Kidney (tissue), 14 donors: ENCODE data around the gene NT5DC2. TPM values are rescaled to one million over a fixed set of nuclear protein-coding genes. Genes with fewer than 3 reads are reported as not detected.

Source experiments
- DNase-seq, 5 donors: peaks; one replicate each; pipeline ENCODE4 v3.0.0-alpha.2; 2013 to 2020
- FAIRE-seq: peaks from 2 replicates; lab custom pipeline; 2012; peaks lifted over from hg19 to GRCh38; lab: Jason Lieb, UNC
- H3K27ac ChIP-seq, 2 donors: one replicate each; pipeline ENCODE4 v1.7.0; 2013; ENCODE audit warnings: low read depth in 2 of 2, low read length in 2 of 2, inconsistent platforms in 1 of 2
- H3K27me3 ChIP-seq: one replicate; pipeline ENCODE4 v1.7.1; 2013; ENCODE audit warnings: low read length, inconsistent platforms; ENCODE audit not compliant: control insufficient read depth, insufficient read depth
- H3K36me3 ChIP-seq, 3 donors: one replicate each; pipeline versions ENCODE4 v1.7.0 to v1.7.1; 2013; ENCODE audit warnings: low read length in 3 of 3, control low read depth in 1 of 3, inconsistent platforms in 1 of 3; ENCODE audit not compliant: insufficient read depth in 3 of 3, control insufficient read depth in 2 of 3
- H3K4me1 ChIP-seq, 3 donors: one replicate each; pipeline versions ENCODE4 v1.7.0 to v1.7.1; 2013; ENCODE audit warnings: low read length in 3 of 3, inconsistent platforms in 1 of 3, low read depth in 1 of 3; ENCODE audit not compliant: control insufficient read depth in 2 of 3, insufficient read depth in 2 of 3
- H3K4me3 ChIP-seq, 3 donors: one replicate each; pipeline versions ENCODE4 v1.7.0 to v1.8.1; 2013; ENCODE audit warnings: low read length in 3 of 3, control low read depth in 1 of 3, inconsistent platforms in 1 of 3
- H3K9ac ChIP-seq, 3 donors: one replicate each; pipeline versions ENCODE4 v1.7.0 to v1.7.1; 2013; ENCODE audit warnings: low read length in 3 of 3, control low read depth in 1 of 3, inconsistent platforms in 1 of 3
- H3K9me3 ChIP-seq, 3 donors: one replicate each; pipeline versions ENCODE4 v1.7.0 to v1.7.1; 2013; ENCODE audit warnings: low read length in 3 of 3, control low read depth in 1 of 3, inconsistent platforms in 1 of 3; ENCODE audit not compliant: control insufficient read depth in 2 of 3, insufficient read depth in 1 of 3
- intact Hi-C: fragments of 100-400 bp; cut with DNase I; formaldehyde crosslinking; loops from one replicate; pipeline ENCODE4 v1.11.1; 2022
- polyA plus RNA-seq: library from polyadenylated mRNA; stranded (reverse); fragments of 350-450 nt; fragmentation: Illumina TruSeq; extraction: RNeasy Lipid Tissue Mini Kit (QIAGEN cat#74804); gene quantifications from one replicate; pipeline ENCODE4 v1.2.3, GENCODE V29; 2014; ENCODE audit warnings: low read depth, low replicate concordance; ENCODE audit not compliant: insufficient read depth
- total RNA-seq: library from RNA; stranded (reverse); fragmentation: NEBNext Ultra II Directional; extraction: Animal tissue kit (Norgen Biotek cat#: 25700); gene quantifications from one replicate; pipeline ENCODE4 v1.2.1, GENCODE V29; 2021
- TF ChIP-seq, protein P1 (sequence below): IDR thresholded peaks from 3 replicates; pipeline ENCODE4 v1.5.1; 2012; ENCODE audit warnings: mild to moderate bottlenecking, moderate library complexity, borderline replicate concordance; ENCODE audit not compliant: insufficient read depth; ENCODE audit errors: extremely low read depth
- donor health status: control.
- donor health status: control.
- donor health status: control.
- donor health status: control.
- donor health status: control.
- donor health status: DM: yes; HTN: yes; CAD: no.
- donor health status: Normal renal cell carcinoma (clear cell type).

NT5DC2 gene
- total and polyA plus RNA-seq, 2 donors from 2014 or later: 47.3 to 75.7 TPM

DNA sequence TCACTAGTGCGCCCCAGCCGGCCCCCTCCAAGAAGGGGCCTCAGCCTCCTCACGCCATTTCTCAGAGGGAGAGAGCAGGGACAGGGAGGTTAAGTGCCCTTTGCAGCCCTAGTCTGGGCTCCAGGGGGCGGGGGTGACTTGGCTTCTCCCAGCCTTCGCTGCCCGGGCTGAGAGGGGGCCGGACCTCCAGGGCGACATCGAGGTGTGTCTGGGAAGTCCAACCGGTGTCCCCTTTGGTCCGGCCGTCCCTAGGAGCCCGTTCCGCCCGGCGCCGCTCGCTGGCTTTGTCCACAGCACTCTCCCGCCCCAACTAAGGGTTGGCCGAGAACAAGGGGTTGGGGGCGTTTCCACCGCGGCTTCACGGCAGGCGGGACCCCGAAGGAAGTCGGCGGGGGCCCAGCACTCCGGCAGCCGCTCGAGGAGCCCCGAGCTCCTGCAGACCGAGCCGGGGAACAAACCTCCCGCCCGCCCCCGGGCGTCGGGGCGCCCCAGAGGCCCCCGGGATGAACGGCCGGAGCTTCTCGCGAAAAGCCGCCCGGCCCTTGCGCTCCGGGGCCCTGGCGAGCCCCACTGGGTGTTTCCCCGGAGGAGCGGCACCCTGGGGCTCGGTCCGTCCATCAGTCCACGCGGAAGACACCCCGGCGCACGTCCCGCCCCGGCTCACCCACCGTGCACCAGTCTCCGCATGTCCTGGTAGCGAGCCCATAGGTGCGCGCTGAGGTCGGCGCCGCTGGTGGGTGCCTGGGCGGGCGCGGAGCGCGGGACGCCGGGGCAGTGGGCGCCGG, 627 bp downstream of the NT5DC2 start:
- DNase-seq (peak; percentile 43 to 86 (median 69)), FAIRE-seq (no peak)
- Histone ChIP-seq H3K36me3 (peaks cover 0 to under 1% (median 0%) of the 10 kb centered on the region in 3 donors), H3K4me3 (peak overlapping the region in 1 of 3 donors; percentile 36), H3K27ac (peak overlapping the region in 1 of 2 donors; percentile 43), H3K27me3 (no peaks in the 10 kb centered on the region), H3K9me3 (no peaks in the 10 kb centered on the region), H3K4me1 (peaks cover 3 to 24% (median 11%) of the 10 kb centered on the region in 3 donors), H3K9ac (peak overlapping the region in 1 of 3 donors; percentile 55)
- TF ChIP-seq, protein P1, sequence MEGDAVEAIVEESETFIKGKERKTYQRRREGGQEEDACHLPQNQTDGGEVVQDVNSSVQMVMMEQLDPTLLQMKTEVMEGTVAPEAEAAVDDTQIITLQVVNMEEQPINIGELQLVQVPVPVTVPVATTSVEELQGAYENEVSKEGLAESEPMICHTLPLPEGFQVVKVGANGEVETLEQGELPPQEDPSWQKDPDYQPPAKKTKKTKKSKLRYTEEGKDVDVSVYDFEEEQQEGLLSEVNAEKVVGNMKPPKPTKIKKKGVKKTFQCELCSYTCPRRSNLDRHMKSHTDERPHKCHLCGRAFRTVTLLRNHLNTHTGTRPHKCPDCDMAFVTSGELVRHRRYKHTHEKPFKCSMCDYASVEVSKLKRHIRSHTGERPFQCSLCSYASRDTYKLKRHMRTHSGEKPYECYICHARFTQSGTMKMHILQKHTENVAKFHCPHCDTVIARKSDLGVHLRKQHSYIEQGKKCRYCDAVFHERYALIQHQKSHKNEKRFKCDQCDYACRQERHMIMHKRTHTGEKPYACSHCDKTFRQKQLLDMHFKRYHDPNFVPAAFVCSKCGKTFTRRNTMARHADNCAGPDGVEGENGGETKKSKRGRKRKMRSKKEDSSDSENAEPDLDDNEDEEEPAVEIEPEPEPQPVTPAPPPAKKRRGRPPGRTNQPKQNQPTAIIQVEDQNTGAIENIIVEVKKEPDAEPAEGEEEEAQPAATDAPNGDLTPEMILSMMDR: no peak
- intact Hi-C loops: no loop called here

DNA sequence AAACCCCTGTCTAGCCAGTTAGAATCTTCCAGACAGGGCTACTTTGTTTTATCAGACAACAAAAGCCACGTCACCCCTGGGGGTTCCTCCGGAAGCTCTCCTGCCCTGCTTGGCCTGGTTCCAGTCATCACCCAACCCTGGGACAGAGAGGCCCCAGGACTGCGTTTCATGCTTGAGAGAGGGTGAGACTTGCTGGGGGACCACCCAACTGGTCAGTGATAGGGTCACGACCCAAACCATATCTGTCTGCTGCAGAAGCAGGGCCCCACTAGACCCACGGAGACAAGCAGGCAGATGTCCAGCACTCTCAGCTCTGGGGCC, 1.2 kb downstream of the NT5DC2 start:
- intact Hi-C loops: no loop called here
- DNase-seq: peak; percentile 10 to 74 (median 57)
- Histone ChIP-seq H3K4me3 (peak overlapping the region in 1 of 3 donors; percentile 36), H3K4me1 (peaks cover 1 to 20% (median 6%) of the 10 kb centered on the region in 3 donors), H3K9me3 (no peaks in the 10 kb centered on the region), H3K27me3 (no peaks in the 10 kb centered on the region), H3K27ac (peak overlapping the region in 1 of 2 donors; percentile 43), H3K9ac (peak overlapping the region in 1 of 3 donors; percentile 55), H3K36me3 (peaks cover 0 to 2% (median 2%) of the 10 kb centered on the region in 3 donors)
- no peak for FAIRE-seq
- TF ChIP-seq, protein P1: no peak

DNA sequence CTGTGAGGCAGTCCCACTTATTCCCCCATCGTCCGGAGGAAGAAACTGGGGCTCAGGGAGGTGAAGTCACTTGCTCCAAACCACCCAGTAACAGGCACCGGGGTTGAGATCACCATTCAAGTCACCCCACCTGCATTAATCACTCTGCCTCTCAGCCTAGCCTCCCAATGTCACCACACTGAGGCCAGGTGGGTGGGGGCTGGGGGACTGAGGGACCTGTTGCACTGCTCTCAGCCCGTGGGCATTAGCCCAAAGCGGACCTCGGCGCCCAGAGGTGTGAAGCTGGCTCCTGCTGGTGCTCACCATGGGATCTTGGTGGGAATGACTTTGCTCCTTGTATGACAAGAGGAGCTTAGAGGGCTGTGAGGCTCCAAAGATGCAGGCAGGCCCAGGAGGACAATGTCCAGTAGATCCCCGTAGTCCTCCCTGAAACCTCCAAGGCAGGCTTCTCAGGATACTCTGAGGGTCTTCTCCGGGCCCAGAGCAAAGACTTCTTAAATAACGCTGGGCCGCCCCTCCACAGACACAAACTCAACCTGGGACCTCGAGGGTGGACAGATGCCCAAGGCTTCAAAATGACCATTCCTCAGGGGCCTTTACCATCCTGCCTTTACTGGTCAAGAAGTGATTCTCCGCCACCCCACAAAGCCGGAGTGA, 1.7 kb downstream of the NT5DC2 start:
- FAIRE-seq: no peak
- intact Hi-C loops: no loop called here
- H3K4me1 ChIP-seq: peaks cover 0 to 18% (median 5%) of the 10 kb centered on the region in 3 donors
- H3K9me3 ChIP-seq: no peaks in the 10 kb centered on the region
- TF ChIP-seq, protein P1: no peak
- no peak overlapping the region for H3K4me3 ChIP-seq
- no peaks in the 10 kb centered on the region for H3K27me3 ChIP-seq
- no peak overlapping the region for H3K9ac ChIP-seq
- peaks cover 0 to 2% (median 2%) of the 10 kb centered on the region in 3 donors for H3K36me3 ChIP-seq
- no peak overlapping the region for H3K27ac ChIP-seq
- DNase-seq: peak in 2 of 5 donors; percentile 7 to 76
